Measurements from ENCODE around the gene SIGLEC11. TPM values are rescaled to one million over a fixed set of nuclear protein-coding genes. Genes with fewer than 3 reads are reported as not detected.
A peak's percentile ranks its signal among the peaks of the same experiment; 100 is the strongest.
"Not testable (repeated sequence)": the region's sequence is repeated elsewhere in the genome, so short reads cannot be mapped to it uniquely, and the experiment has no call there.

Gene SIGLEC11
- total RNA-seq, 1 donor from 2014 or later = 0.70 TPM

DNA sequence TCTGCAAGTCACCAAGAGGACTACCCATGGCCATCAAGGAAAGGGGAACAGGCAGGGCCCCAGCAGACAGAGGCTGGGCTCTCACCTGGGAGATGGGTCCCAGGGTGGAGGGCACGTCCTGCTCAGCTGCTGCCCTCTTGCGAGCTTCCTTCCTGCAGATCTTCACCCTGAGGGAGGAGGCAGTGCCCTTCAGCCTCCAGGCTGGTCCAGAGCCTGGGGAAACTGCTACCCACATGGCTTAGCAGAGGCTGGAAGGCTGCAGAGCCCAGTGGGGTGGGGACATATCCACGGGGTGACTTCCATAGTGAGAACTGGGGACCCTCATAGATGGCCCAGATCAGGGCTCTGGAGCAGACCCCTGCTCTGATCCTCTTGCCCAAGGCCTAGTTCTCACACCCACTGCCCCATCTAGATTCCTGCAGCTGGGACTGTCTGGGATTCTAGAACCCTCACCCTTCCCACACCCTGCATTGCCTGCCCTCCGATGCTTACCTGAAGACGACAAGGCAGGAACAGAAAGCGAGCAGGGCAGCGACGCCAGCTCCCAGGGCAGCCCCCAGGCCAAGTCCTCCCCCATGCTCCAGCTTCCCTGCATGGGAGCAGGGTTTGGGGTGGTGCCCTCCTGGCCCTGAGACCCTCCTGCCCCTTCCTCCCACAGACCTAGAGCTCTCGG, 9.0 kb downstream of the SIGLEC11 start:
- DNase-seq (ENCODE audit: low spot score) = no peak

DNA sequence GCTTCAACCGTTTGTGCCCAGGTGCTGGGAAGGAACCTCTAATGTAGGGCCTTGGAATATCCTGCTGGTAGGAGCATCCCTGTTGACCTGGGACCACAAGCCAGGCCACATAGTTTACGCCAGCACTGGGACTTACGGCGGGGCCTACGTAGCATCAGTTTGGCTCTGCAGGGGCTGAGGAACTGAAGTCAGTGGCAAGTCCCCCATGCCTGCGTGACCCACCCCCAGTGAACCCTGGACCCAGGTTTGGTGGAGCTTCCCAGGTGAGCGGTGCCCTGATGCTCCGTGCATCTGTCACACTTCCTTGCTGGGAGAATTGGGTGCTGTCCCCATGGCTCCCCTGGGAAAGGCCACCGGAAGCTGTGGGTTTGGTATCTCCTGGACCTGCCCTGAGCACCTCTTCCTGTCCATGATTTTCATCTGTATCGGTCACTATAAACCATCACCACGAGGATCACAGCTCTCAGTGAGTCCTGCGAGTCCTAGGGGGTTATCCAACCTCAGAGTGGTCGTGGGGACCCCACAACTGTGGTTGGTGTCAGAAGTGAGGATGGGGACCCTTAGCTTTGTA, 9.9 kb downstream of the SIGLEC11 start:
- DNase-seq (ENCODE audit: low spot score) = no peak

DNA sequence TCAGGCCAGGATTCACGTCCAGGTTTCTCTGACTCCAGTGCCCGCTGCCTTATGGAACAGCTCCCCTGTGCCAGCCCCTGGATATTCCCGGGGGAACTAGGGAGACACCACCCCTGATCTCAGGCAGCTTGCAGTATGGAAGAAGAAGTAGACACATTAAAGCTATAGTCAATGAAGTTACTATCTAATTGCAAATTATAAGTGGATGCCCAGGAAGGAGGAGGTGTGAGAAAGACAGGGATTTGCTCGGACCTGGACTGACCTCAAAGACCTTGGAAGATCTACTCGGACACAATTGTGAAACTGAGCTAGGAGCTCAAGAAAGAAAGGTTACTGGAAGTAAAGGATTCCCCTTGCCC, 10.4 kb downstream of the SIGLEC11 start:
- DNase-seq (ENCODE audit: low spot score) = no peak

DNA sequence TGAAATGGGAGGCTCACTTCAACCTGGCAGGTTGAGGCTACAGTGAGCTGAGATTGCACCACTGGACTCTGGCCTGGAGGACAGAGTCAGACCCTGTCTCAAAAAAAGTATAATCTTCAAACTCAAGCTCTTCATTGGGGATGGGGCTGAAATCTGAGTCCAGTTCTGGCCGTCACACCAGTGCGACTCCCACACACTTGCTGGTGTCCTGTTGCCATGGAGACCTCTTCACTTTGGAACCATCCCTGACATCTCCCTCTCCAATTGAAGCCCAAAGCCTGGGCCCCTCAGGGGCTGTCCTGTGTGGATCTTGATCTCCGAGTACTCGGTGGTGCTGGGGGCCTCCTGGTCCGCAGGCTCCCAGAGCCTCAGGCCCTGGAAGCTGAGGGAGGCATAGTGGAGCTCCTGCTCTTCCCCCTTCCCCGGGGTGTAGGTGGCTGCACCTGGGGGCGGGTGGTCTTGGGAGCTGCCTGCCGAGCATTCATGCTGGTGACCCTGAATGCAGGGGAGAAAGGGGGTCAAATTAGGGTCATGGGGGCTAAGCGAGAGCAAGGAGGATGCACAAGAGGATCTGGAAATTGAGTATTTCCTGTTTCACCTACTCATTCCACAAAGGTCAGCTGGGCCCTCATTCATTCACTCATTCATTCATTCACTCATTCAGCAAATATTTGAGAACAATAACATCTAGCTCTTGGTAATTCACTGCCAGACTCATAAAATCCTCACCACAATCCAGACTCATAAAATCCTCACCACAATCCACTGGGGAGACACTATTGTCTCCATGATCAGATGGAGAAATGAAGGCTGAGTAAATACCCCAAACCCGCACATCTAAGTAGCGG, 11.0 kb downstream of the SIGLEC11 start:
- DNase-seq (ENCODE audit: low spot score) = no peak

DNA sequence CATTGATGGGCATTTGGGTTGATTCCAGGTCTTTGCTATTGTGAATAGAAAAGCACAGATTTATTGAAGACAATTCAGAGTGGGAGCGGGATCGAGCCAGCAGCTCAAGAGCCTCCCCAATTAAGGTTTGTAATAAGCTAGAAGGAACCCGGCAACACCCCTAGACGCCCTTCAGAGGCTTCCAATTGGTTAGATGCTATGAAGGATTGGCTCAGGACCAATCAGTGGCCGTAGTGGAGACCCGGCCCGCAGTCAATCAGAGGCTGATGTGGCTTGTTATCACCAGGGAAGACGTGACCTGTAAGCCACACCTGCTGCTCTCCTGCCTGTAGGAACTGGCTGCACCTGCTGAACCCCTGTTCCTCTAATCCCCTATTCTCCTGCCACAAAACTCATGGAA, 14.6 kb downstream of the SIGLEC11 start:
- no peak for DNase-seq (ENCODE audit: low spot score)

DNA sequence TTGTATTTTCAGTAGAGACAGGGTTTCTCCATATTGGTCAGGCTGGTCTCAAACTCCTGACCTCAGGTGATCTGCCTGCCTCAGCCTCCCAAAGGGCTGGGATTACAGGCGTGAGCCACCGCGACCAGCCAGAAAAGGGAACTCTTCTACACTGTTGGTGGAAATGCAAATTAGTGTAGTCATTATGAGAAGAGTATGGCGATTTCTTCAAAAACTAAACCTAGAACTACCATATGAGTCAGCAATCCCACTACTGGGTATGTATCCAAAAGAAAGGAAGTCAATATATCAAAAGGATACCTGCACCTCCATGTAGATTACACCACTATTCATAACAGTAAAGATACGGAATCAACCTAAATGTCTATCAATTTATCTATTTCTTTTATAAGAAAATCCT, 16.4 kb downstream of the SIGLEC11 start:
- DNase-seq (ENCODE audit: low spot score) = not testable (repeated sequence)

DNA sequence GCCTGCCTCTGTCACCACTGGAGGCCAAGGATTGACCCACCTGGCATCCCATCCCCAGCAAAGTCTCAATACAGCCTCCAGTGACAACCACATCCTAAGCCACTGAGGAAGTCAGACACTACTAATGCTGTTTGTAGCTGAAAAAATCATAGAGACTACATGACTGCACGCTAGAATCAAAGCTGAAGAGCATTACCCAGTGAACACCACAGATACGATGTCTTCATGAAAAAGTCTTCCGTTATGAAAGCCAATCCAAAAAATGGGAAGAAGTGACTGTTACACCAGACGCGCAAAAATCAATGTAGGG, 20.5 kb downstream of the SIGLEC11 start:
- DNase-seq (ENCODE audit: low spot score) = no peak

DNA sequence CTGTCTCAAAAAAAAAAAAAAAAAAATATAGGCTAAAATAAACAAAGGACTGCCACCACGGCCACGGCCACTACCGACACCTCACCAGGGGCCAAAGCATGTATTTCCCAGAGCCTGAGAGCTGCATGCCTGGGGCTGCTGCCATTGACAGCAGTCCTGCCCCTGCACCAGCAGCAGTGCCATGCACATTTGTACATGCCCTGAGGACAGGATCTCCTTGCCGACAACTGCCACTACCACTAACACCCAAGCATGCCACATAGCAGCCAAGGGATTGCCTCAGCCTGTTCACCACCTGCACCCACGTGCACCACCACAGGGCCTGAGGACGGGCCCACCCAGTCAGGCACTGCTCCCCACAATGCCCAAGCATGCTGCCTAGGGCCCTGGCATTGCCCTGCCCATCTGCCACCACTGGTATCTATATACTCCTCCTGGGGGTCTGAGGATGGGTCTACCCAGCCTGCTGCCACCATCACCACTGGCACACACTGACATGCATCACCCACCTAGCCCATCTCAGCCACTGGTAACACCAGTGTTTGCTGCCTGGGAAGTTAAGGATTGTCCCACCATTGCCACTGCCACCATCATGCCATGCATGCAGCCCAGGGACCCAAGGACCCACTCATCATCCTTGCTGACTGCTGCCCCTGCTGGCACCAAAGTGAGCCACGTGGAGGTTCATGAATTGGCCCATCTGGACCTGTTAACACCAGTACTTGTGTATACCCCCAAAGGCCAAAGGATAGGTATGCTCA, 21.1 kb downstream of the SIGLEC11 start:
- no peak for DNase-seq (ENCODE audit: low spot score)

DNA sequence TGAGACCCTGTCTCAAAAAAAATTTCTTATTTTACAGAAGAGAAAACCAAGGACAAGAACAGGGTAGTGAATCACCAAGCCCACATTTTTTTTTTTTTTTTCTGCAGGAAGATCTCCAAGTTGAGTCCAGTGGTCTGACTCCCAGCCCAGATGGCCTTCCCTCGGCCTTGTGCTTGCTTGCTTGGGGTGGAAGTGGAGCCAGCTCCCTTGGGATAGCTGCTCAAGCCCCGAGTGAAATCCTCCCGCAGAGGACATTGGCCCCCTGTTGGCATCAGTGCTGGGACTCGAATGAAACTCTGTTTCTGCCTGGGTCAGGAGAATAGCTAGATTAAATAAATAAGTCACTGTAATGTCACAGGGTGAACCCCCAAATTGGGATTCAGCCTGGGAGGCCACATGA, 22.3 kb downstream of the SIGLEC11 start:
- no peak for DNase-seq (ENCODE audit: low spot score)

DNA sequence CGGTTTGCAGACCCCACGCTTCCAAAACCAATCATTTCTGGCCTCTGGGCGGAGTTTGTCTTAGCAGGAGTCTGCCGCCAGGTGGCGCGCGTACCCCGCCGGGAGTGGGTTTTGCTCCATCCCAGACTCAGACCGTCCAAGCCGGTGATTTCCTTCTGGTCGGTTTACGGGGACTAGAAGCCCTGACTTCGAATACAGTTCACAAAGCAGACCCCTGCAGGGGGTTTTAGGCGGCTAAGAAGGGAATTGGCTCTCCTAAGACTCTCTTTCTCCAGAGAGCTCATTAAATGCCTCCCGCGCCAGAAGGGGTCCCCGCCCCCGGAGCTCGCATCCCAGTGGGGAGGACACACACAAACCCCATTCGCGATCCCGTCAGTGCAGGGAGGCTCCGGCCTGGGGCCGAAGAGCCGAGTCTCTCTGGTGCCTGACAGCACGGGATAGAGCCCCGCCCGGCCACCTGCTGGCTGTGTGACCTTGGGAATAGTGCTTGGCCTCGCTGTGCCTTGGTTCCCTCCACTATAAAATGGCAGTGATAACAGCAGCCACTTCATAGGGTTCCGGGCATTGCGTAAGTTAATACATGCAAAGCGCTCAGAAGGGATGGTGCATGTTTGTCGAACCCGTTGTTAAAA, 23.1 kb downstream of the SIGLEC11 start:
- peak; percentile 80 for DNase-seq (ENCODE audit: low spot score)

DNA sequence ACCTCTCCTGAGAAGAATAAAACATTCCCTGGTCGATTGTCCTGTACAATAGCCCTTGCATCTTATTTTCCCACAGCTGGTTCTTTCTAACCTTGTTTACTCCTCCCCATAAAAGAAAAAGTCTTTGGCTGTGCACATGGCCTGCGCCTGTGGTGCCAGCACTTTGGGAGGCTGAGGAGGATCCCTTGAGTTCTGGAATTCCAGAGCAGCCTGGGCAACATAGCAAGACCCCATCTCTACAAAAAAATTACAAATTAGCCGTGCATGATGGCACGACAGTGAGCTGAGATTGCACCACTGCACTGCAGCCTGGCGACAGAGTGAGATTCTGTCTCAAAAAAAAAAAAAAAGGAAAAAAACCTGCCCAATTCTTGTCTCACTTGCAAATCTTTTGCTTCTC, 24.4 kb downstream of the SIGLEC11 start:
- no peak for DNase-seq (ENCODE audit: low spot score)

DNA sequence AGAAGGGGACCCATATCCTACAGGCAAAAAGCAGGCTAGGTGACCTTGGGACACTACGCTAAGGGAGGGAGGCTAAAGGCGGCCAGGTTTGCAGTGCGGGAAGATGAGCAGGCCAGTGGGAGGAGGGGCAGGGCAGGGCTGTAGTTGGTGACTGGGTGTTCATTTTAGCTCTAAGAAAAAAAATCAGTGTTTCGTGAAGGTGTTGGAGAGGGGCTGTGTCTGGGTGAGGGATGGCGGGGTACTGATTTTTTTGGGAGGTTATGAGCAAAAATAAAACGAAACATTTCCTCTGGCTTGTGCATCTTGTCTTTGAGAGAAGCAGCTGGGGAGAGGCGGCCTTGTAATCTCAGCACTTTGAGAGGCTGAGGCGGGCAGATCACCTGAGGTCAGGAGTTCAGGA, 27.3 kb downstream of the SIGLEC11 start:
- DNase-seq (ENCODE audit: low spot score) = no peak

DNA sequence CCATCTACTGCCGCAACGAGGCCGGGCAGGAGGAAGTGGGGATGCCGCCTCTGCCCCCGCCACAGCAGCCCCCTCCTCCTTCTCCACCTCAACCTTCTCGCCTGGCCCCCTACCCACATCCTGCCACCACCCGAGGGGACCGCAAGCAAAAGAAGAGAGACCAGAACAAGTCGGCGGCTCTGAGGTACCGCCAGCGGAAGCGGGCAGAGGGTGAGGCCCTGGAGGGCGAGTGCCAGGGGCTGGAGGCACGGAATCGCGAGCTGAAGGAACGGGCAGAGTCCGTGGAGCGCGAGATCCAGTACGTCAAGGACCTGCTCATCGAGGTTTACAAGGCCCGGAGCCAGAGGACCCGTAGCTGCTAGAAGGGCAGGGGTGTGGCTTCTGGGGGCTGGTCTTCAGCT, 28.2 kb downstream of the SIGLEC11 start:
- no peak for DNase-seq (ENCODE audit: low spot score)

DNA sequence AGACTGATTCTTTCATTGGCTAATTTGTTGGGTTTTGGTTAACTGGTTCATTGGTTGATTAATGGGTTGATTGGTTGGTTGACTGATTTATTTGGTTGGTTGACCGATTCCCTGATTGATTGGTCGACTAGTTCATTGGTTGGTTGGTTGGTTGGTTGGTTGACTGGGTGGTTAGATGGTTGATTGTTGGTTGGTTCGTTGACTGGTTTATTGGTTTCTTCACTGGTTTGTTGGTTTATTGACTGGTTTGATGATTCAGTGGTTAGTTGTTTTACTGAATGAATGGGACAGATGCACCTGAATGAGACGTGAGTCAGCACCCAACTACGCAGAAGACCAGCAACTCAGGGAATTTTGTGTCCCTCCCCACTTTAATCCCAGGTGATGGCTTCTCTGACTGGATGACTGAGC, 28.9 kb downstream of the SIGLEC11 start:
- no peak for DNase-seq (ENCODE audit: low spot score)

DNA sequence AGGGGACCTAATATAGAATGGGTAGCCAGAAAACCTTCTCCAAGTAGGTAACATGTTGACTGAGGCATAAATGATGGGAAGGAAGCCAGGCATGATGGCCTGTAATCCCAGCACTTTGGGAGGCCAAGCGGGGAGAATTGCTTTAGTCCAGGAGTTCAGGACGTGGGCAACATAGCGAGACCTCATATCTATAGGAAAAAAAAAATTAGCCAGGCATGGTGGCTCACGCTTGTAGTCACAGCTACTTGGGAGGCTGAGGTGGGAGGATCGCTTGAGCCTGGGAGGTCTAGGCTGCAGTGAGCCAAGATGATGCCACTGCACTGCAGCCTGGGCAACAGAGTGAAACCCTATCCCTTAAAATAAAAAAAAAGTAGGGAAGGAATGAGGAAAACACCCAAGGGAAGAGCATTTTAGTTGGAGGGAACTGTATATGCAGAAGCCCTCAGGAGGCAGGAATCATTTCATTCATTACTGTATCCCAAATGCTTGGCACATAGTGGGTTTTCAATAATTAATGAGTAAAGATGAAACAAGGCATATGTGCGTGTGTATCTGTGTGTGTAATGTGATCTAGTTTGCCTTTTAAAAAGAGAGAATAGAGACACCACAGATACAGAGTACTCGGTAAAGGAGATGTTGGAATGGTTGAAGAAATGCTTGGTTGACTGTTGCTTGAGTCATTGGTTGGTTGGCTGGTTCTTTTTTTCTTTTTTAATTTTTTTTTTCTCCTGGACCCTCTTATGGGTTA, 29.5 kb downstream of the SIGLEC11 start:
- DNase-seq (ENCODE audit: low spot score) = no peak

DNA sequence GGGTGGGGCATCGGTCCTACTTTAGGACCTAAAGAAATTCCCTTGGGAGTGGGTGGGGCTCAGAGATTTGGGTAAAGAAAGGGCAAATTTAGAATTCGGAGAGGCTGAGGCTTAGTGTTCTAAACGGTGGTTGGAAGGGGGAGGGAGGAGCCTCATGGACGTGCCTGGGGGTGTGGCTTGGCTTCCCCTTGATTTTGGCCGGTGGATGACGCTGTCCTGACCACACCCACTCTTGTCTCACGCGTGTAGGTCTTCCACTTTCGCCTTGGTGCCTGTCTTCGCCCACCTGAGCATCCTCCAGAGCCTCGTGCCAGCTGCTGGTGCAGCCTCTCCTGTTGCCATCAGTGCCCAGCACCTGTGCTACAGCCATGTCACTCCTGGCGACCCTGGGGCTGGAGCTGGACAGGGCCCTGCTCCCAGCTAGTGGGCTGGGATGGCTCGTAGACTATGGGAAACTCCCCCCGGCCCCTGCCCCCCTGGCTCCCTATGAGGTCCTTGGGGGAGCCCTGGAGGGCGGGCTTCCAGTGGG, 30.4 kb downstream of the SIGLEC11 start:
- DNase-seq (ENCODE audit: low spot score) = no peak

DNA sequence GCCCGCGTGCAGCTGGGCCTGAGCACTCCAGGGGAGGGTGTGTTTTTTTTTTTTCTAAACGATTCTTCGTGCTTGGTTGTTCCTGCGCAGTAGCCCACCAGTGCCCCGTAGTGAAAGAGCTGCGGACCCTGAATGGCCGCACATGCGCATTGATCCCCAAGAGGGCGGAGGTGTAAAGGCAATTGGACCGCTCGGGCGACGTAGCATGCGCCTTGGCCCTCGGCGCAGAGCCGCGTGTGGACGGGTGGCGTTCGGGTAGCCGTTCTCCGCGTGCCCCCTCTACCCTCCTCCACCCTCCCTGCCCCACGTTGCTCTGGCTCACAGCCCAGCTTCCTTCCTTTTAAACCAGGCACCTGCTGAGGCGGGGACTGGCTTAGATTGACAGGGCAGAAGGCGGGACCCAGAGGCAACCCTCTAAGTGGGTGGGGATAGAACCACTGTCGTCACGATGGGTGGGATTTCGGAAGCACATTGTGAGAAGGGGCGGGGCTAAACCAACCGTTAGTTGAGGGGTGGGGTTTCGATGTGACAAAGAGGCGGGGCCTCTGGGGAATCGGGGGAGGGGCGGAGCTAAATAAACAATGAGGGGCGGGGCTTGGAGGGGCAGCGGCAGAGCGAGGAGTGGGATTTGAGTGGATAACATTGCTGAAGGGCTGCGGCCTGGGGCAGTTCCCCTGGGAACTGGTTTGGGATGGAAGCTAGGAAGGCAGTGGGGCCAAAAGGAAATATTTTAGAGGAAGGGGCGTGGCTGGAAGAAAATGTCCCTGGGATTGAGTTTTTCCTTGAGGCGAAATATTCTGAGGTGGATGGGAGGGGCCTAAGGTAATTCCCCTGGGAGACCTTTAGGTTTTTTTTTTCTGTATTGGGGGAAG, 31.1 kb downstream of the SIGLEC11 start:
- peak; percentile 91 for DNase-seq (ENCODE audit: low spot score)

DNA sequence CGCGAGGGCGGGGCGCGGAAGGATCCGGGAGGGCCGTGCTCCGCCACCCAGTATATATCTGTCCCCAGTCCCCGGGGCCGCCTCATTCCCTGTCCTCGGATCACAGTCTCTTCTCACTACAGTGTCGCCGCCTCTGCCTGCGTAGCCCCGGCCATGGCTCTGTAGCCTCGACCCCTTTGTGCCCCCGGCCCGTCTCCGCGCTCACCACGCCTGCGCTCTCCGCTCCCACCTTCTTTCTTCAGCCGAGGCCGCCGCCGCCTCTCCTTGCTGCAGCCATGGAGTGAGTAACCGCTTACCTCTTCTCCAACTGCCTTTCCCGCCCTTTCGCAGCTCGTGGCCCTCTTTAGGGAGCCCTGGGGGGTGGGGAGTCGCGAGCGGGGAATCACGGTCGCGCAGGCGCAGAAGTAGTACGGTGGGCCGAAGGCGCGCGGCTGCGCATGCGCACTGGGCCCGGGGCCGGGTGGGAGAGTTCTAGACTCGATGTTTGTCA, 31.8 kb downstream of the SIGLEC11 start, which contains the start of the genes ATF5 and NUP62:
TSS of gene ATF5 (plus strand) at position 85 of the 490 bp plus-strand sequence. CDS start 1,646 bp downstream, outside the sequence.
TSS of gene NUP62 (minus strand) at position 384 of the 490 bp plus-strand sequence. CDS start 19,697 bp downstream, outside the sequence.
- DNase-seq (ENCODE audit: low spot score) = peak; percentile 91

DNA sequence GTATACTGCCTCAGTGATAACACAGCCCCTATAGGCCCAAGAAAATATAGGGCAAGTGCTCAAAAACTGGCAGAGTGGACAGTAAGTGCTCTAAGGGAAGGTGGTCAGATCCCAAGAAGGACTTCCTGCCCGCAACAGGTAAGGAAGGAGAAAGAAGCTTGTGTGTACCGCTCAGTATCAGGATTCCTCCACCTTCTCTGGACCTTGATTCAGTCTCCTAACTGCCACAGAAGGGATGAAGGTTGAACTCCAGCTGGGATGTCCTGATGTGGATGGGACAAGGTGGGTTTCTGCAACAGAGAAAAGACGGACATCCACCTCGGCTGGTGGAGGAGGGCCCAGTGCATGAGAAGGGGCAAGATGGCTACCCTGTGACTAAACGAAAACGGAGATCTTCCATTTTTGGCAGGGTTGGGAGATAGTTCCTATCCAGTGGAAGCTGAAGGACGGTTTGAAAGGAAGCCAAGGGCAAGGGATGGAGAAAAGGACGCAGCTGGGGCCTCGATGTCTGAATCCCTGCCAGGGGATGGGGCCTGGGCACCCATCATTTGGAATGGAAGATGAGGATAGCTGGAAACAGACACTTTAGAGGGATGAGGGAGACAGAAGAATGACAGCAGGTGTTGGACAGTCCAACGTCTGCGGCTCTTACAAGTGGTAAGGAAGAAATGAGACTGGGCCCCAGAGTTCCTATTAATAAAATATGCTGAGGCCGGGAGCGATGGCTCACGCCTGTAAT, 33.3 kb downstream of the SIGLEC11 start:
- no peak for DNase-seq (ENCODE audit: low spot score)

Data from ureter (tissue), 1 donor.